HG02763 (cell line): Measurements from ENCODE around the gene LRRC8D.
"Not testable (repeated sequence)": the region's sequence is repeated elsewhere in the genome, so short reads cannot be mapped to it uniquely, and the experiment has no call there.

Experiments
- ATAC-seq: cut with Tn5 transposase; IDR thresholded peaks from one replicate; pipeline ENCODE4 v1.9.1; 2021; ENCODE audit warnings: mild to moderate bottlenecking, moderate library complexity; ENCODE audit not compliant: unreplicated experiment

The LRRC8D gene

DNA sequence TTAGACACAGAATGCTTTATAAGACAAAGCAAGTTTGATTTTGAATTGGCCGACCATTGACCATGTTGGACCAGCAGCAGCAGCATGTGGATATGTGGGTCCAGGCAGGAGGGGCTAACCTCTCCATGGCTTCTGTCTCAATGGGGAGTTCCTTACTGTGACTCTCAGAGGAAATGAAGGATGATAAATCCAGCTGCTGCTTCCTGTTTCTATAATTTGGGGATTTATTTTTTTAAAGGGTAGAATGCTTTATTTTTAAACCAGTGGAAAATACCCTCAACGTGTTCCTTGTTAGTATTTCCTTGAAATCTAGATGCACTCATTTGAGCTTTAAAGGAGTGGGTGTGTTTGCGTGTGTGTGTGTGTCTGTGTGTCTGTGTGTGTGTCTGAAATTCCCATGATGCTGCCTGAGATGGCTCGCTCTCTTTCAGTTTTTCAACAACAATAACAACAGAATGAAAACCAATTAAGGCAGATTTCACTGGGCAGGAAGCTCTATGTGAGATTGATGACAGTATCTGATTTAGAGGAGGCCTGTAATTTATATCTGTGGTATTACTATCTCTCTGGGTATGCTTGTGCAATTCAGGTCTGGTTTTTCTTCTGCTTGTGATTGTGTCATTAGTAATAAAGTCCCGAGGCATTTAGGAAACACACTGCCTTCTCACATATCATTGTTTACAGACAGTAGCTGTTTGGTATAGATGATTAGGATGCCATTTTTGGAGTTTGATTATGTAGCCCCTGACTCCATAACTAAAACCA, 88.0 kb downstream of the LRRC8D start:
- ATAC-seq, result no peak

DNA sequence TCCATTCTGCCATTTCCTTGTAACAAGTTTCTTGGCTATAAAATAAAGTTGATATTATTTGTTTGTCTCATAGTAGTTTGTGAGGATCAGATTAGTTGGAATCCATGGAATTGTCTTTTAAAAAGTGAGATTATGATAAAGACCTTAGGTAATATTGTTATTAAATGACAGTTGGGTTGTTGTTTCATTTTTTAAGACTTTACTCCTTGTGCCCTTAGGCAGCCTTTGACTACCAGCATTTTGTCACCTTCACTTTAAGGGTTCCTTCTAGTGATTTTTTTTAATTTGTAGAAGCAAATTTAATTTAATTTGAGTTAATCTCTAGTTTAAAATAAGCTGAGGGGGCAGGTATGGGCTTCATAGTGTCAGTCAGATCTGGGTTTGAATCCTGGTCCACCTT, 89.4 kb downstream of the LRRC8D start:
- ATAC-seq, result no peak

DNA sequence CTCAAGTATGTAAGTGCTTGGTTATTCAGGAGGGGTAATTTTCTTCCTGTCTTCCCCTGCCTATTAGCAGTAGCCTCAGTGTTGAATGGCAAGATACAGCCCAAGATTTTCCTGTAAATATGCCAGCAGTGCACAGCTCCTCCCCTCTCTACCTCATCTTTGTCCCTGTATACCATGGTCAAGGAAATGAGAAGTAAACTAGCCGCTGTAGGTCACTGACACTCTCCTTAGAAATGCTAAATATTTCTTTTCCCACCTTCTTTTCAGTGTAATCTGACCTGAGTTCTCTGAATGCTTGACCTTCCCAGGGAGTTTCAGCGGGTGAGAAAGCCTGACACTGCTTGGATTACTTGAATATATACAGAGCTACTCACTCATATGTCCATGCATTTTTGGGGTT, 89.9 kb downstream of the LRRC8D start:
- no peak for ATAC-seq

DNA sequence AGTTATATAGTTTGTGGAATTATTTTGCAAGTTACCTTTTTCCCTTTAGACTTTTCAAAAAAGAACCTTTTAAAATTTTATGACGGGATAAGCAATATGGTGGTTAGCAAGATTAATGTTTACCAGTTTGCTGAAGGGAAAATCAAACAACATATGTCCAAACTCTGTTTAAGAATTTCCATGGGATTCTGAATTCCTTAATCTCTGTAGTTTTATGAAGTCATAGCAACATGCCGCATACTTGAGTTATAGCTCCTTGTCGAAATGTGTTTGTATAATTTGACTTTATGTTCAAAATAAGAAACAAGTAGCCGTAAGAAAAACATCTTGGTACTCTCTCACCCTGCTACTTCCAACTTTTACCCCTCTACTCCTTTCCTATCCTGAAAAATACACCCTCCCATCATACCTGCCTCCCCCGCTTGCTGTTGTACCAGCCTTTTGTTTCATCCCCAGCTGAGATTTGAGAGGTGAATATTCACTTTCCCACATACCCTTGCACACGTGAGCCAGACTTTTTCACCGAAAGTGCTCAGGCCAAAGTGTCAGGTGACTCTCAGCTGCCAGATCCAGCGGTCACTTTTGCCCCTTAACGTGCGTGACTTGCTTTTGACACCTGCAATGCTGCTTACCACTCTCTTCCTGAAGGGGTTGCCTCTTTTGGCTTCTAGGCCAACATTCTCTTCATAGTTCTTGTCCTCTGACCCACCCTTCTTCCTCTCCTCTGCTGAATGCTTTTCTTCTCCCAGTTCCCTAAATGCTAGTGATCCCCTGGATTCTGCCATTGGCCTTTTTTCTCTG, 90.6 kb downstream of the LRRC8D start:
- ATAC-seq, result no peak

DNA sequence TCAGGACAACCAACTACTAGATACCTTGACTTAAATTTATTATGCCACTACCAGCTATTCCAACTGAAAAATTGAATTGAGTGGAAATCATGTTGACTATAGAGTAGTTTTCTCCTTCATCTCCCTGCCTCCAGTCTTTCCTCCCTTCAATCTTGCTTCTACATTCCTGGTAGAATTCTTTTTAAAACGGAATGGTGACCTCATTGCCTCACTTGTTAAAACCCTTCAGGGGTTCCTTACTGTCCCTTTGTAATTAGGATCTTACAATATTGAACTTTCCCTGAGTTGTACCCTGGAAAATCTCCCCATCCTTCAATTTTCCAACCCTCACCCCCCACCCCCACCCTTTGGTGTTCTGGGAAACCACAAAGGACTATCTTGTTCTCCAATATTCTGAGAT, 91.2 kb downstream of the LRRC8D start:
- ATAC-seq, result no peak

DNA sequence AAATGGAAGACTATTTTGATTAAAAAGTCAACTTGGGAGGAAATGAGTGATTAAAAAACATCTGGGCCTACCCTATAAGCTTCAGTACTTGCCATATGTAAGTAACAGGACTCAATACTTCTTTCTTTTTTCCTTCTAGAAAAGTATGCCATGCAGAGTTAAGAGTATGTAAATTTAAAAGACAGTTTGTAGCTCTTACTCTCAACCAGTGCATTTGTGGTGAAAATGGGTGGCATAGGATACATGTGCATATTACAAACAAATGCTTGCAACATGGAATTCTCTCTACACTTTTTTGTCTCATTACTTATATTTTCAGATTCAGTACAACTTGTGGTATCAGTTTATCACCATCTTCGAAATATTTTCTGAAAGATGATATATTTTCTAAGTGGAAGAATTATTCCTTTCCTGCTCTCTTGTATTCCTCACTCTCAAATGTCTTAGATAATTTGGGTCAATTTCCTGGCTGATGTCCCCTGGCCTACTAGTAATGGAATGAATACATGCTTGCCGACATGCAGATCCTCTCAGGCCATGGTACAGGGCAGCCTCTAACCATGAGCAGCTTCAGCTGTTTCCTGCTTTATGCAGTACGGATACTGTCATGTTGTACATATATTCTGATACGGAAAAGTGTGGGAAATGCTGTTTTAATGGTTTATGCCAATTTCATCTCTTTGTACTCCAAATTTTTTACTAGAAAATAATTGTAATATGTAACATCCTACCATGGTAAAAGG, 92.7 kb downstream of the LRRC8D start:
- no peak for ATAC-seq

DNA sequence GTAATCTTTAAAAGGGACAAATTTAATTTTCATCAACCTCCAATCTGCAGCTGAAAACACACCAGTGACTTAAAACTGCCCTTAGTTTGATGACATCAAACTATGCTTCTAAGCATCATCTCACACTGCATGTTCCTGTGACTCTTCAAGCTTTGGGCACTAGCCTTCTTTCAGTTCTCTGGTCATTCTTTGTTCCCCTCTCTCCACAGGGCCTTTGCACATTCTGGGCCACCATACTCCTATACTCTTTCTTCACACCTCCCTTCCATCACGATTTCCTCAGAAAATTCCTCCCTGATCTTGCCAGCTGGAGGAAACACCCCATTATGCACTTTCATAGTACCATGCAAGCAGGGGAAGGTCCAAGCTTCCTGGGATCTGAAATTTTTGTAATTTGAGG, 96.5 kb downstream of the LRRC8D start:
- no peak for ATAC-seq

DNA sequence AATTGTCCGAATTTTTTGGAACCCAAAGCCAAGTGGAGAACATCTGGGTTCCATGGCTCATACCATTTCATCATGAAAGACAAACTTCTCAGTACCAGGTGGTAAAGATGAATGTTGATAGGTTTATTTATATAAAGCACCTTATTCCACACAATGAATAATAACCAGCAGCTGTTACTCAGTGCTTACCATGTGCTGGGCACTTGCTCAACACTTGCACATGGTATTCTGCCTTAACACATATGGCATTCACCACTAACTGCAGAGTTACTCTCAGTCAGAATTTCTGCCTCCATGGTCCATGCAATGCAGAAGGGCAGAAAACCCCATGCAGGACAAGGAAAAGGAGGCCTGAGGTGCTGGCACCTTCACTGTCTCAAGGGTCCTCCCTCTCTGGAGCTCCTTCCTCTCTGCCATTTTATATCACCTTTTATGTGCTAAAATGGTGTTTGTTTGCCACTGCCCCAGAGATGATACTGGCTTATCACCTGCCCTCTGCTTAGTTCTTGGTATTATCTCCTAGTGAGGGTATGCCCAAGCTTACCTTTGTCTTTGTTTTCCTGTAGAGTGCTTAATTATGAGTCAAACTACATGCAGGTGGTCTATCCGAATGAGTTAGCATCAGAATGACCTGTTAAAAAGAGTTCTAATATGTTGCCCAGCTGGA, 97.4 kb downstream of the LRRC8D start:
- ATAC-seq, result no peak

DNA sequence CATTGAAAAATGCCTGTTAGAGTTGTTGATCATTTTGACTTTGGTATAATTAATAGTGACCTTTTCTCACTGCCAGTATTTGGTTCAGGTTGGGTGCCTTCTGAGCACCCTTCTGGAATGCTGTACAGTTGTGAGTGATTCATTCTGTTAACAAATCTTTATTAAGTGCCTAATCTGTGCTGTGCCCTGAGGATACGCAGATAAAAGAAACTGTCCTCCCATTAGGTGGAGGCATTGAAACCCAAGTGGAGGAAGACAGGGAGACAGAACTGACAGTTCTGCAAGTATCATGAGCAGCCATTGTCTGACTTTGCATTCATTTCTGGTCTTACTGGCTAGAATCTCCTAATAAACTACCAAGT, 97.9 kb downstream of the LRRC8D start:
- ATAC-seq, result no peak

DNA sequence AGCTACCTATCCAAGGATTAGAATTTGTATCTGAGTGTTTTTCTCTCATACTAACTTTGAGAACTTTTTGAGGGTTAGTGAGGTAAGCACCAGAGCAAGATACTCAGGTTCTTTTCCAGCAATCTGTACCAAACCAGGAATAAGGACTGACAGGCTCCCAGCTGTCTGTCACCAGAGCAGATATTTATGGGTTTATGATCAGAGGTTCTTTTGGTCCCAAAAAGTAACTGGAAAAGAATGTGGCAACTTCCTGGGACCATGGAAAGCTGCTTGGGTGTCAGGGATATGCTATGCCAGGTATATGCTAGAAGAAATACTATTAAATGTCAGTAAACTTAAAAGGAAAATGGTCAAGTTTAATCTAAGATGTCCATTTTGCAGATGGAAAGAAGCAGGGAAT, 98.3 kb downstream of the LRRC8D start:
- ATAC-seq, result no peak

DNA sequence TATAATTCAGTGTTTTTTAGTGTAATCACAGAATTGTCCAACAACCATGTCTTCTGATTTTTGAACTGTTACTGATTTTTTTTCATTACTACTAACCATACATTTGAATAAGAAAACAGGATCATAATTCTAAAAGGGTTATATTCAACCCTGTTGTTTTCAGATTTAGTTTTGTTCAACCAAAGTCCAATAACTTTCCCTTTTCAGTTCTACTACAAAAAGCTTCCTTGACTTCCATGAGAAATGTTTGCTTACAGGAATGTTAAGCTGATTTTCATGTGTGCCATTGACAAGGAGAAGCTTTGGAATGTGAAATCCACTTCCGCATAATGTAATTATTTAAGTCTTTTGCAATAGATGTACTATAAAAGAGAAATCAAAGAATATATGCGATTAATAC, 102.1 kb downstream of the LRRC8D start:
- ATAC-seq, result no peak

DNA sequence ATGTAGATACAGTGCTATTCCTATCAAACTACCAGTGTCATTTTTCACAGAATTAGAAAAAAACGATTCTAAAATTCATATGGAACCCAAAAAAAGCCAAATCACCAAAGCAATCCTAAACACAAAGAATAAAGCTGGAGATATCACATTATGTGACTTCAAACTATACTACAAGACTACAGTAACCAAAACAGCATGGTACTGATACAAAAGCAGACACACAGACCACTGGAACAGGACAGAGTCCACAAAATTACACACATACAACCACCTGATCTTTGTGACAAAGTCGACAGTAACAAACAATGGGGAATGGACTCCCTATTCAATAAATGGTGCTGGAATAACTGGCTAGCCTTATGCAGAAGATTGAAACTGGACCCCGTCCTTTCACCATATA, 102.7 kb downstream of the LRRC8D start:
- ATAC-seq, result no peak

DNA sequence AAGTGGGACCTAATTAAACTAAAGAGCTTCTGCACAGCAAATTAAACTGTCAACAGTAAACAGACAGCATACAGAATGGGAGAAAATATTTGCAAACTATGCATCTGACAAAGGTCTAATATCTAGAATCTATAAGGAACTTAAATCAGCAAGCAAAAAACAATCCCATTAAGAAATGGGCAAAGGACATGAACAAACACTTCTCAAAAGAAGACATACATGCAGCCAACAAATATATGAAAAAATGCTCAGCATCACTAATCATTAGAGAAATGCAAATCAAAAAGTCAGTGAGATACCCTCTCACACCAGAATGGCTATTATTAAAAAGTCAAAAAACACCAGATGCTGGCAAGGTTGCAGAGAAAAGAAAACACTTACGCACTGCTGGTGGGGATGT, 103.2 kb downstream of the LRRC8D start:
- ATAC-seq, result not testable (repeated sequence)

DNA sequence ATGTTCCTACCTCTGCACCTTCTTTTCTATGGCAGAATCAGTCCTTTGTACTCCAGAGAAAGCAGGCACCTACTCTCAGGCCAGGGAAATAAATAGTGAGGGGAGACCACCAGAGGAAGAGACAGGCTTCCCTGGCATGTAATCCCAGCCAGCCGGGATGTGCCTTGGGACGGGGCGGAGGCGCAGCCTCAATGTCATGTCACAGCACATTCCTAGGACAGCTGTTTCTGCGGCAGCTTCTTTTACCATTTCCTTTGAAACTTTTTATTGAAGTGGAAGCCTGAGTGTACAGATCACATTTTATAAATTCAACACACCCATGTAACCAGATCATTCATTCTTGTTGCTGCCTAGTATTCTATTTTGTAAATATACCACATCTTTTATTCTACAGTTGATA, 106.2 kb downstream of the LRRC8D start:
- ATAC-seq, result no peak

DNA sequence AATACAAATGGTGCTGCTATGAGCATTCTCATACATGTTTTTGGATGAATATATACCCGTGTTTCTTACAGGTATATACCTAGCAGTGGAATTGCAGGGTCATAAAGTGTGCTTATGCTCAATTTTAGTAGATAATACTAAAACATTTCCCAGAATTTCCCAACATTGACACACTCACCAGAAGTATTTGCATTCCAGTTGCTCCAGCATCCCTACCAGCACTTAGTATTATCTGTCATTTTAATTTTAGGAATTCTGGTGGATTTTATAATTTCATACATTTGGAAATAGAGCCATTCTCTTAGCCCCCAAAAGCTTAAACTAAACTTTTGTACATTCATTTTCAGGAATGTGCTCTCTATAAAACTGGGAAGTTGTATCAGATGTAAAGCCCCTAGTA, 106.6 kb downstream of the LRRC8D start:
- ATAC-seq, result no peak

DNA sequence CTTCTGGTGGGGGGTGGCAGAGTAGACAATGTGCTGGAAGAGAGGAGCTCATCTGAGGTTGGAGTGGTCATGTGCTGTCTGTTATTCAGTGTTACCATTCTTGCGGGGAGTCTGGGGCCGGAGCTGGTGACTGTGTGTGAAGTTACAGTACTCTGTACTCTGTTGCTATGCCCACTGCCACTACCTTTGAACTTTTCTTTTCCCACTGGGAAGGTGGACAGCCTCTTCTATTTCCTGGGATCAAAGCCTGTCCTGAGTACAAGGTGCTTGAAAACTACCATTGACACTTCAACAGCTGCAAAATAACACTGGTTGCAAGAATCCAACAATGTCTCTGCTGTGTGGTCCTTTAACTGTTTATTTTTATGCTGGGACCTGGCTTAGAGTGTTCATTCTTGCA, 107.7 kb downstream of the LRRC8D start:
- no peak for ATAC-seq

DNA sequence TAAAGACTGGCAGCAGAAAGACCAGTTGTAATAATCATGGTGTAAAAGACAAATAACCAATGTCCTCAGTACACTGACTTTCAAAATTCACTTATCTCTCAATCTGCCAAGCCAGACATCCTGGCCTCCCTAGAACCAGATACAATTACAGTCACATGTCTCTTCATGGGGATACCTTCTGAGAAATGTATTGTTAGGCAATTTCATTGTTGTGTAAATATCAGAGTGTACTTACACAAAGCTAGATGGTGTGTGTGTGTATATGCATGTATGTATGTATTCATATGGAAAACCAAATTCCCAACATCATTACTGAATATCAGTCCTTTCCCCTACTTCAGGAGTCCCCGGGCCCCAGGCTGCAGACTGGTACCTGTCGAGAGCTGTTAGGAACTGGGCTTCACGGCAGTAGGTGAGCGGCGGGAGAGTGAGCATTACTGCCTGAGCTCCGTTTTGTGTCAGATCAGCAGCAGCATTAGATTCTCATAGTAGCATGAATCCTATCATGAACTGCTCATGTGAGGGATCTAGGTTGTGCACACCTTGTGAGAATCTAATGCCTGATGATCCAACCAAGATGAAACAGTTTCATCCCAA, 108.7 kb downstream of the LRRC8D start:
- no peak for ATAC-seq

DNA sequence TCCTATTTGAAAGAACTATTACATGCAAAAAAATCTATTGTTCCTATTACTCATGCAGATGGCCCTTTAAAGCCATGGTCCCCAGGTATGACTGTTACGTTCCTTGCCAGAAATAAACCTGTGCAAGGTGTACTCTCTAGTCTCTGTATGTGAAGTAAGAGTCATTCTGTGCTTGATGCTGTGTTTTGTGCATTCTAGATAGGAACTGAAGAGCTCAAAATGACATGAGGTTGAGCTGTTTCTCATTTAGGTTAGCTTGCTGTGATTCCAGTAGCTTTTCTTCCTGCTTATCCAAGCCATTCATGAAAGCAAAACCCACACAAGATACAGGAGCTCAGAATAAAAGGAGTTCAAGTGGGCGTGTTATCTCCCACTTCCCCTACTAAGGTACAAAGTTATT, 109.7 kb downstream of the LRRC8D start:
- ATAC-seq, result no peak

DNA sequence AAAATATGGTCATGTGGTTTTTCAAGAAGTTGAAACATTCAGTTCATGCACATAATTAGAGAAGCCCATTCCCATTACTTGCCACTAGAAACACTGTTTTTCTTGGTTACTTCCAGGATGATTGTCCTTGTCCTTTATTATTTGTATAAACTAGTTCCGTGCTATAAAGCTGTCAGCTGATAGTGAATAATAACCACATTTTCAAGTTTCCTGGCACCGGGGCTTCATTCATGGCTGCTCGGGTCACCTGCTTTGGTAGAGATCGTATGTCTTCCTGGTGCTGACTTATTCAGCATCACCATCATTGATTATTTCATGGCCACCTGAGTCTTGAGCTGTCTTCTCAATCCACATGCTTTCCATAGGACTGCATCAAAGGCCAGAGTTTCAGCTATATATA, 111.1 kb downstream of the LRRC8D start:
- ATAC-seq, result no peak

DNA sequence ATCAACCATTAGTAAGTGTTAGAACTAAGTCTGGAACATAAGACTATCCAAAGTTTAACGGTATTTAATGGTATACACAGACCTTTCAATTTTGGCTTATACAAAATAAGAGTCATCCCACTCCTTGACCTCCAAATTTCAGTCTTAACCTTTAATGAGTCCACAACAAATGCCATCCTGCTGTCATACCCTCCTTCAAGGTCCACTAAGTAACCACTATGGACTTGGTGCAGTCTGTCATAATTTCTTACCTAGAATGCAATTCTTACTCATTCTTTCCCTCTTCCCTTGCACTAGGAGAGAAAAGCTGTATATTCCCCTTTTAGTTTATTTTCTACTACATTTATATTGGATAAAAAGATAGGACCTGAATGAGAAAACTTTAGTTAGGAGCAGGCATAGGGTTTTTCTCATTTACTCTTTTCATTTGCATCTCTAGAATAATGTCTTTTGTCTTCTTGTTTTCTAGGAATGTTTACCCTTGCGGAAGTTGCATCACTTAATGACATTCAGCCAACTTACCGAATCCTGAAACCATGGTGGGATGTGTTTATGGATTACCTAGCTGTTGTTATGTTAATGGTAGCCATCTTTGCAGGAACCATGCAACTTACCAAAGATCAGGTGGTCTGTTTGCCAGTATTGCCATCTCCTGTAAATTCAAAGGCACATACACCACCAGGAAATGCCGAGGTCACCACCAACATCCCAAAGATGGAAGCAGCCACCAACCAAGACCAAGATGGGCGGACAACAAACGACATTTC, 111.9 kb downstream of the LRRC8D start:
- no peak for ATAC-seq
